Thyroid gland (tissue), 4 donors: Measurements from ENCODE around the gene ZNF496. TPM values are rescaled to one million over a fixed set of nuclear protein-coding genes. Genes with fewer than 3 reads are reported as not detected.

Source experiments
- DNase-seq, 2 donors: peaks; one replicate each; pipeline ENCODE4 v3.0.0-alpha.2; 2019
- H3K27ac ChIP-seq, 3 donors: fragments of 200-600 bp; sonication (generic); 1 replicate in 2 of 3; 2 replicates in 1 of 3; pipeline ENCODE4 v1.5.1; 2016 to 2019; ENCODE audit warnings: mild to moderate bottlenecking in 1 of 3, moderate library complexity in 1 of 3
- H3K27me3 ChIP-seq: fragments of 200-600 bp; sonication (generic); one replicate; pipeline ENCODE4 v1.5.1; 2019
- H3K36me3 ChIP-seq, 2 donors: fragments of 200-600 bp; sonication (generic); one replicate each; pipeline ENCODE4 v1.5.1; 2016 to 2019
- H3K4me1 ChIP-seq, 2 donors: fragments of 200-600 bp; sonication (generic); one replicate each; pipeline ENCODE4 v1.5.1; 2017 to 2019
- H3K4me3 ChIP-seq, 3 donors: fragments of 200-600 bp; sonication (generic); replicated peaks in 1 of 3; 1 replicate in 2 of 3; 2 replicates in 1 of 3; pipeline ENCODE4 v1.5.1; 2016; ENCODE audit warnings: mild to moderate bottlenecking in 1 of 3
- H3K9me3 ChIP-seq: fragments of 200-600 bp; sonication (generic); one replicate; pipeline ENCODE4 v1.5.1; 2017
- CTCF ChIP-seq, 6 experiments: fragments of 200-600 bp in 3 of 6; fragments of 450-650 bp in 3 of 6; sonication (generic) in 3 of 6; IDR thresholded peaks; one replicate each; pipeline ENCODE4 v1.5.1; 2016 to 2019; ENCODE audit warnings: antibody characterized with exemption in 6 of 6, mild to moderate bottlenecking in 2 of 6, inconsistent platforms in 1 of 6, moderate library complexity in 1 of 6
- POLR2A ChIP-seq, 2 donors: fragments of 450-650 bp; IDR thresholded peaks; one replicate each; pipeline ENCODE4 v1.6.1; 2017; ENCODE audit warnings: antibody characterized with exemption in 2 of 2, mild to moderate bottlenecking in 2 of 2, moderate library complexity in 1 of 2
- whole genome bisulfite sequencing, 2 donors: methylation state at CpG; one replicate each; pipeline ENCODE4 v1.1.5; 2017; 5-methylcytosine and 5-hydroxymethylcytosine counted together
- intact Hi-C: fragments of 100-400 bp; cut with DNase I; formaldehyde crosslinking; loops from one replicate; pipeline ENCODE4 v1.15.1; 2023
- total RNA-seq, 4 donors: library from RNA; depleted of rRNA; stranded (reverse); fragments of >200 nt; gene quantifications; one replicate each; pipeline ENCODE4 v1.2.3, GENCODE V29; 2016

The ZNF496 gene
- total RNA-seq, 4 donors from 2014 or later, result 34.0 to 78.6 (median 51.9) TPM

DNA sequence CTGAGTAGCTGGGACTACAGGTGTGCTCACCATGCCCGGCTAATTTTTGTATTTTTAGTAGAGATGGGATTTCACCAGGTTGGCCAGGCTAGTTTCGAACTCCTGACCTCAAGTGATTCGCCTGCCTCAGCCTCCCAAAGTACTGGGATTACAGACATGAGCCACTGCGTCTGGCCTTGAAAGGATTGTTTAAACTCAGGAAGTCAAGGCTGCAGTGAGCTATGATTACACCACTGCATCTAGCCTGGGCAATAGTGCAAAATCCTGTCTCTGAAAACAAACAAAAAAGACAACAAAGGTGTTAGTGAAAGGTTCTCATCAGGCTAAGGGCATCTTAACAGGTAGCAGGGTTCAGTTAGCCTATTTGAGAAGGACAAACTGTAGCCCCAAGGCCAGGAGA is 14.2 kb upstream of the ZNF496 start:
- WGBS, 2 donors, result 93 to 99% methylated on average over 4 of the region's 4 CpGs
- Histone ChIP-seq H3K36me3 (no peaks in the 10 kb centered on the region), H3K27ac (no peak overlapping the region), H3K4me3 (no peak overlapping the region), H3K9me3 (no peaks in the 10 kb centered on the region), H3K4me1 (no peaks in the 10 kb centered on the region), H3K27me3 (no peaks in the 10 kb centered on the region)
- DNase-seq, result no peak
- TF ChIP-seq CTCF (IDR thresholded peaks at IDR 0.05), result no peak
- no peak for TF ChIP-seq POLR2A (IDR thresholded peaks at IDR 0.05)
- intact Hi-C loops, result no loop called here

DNA sequence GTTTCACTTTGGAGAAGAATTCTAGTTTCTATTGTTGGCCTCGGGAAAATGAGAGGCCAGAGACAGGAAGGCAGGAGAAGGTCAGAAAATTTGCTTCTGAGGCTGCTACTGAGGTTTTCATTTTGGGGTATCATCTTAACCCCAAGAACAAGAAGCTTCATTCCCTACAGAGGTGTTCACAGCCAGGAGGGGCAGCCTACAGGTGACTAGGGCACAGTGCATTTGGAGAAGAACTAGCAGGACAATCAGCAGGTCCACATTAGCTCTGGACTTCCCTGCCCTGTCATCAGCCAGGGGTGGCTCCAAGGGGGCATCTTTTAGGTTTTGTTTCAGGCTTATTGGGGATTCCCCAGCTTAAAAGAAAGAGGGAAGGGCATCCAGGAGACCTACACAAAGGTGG is 12.1 kb upstream of the ZNF496 start:
- intact Hi-C loops, result no loop called here
- 68 to 75% methylated on average over 1 of the region's 1 CpG for WGBS, 2 donors
- Histone ChIP-seq H3K9me3 (no peaks in the 10 kb centered on the region), H3K27me3 (no peaks in the 10 kb centered on the region), H3K4me3 (no peak overlapping the region), H3K4me1 (no peaks in the 10 kb centered on the region), H3K27ac (no peak overlapping the region), H3K36me3 (no peaks in the 10 kb centered on the region)
- no peak for TF ChIP-seq POLR2A (IDR thresholded peaks at IDR 0.05)
- no peak for DNase-seq

GRCh38 chr1:247338723-247339275 is 7.1 kb upstream of the ZNF496 start:
- H3K4me1 ChIP-seq, result peaks cover 0 to 10% of the 10 kb centered on the region in 2 donors
- no peaks in the 10 kb centered on the region for H3K27me3 ChIP-seq
- no peak overlapping the region for H3K27ac ChIP-seq
- H3K9me3 ChIP-seq, result no peaks in the 10 kb centered on the region
- TF ChIP-seq POLR2A (IDR thresholded peaks at IDR 0.05), result no peak
- TF ChIP-seq CTCF (IDR thresholded peaks at IDR 0.05), result no peak
- no peaks in the 10 kb centered on the region for H3K36me3 ChIP-seq
- H3K4me3 ChIP-seq, result no peak overlapping the region
- DNase-seq, result no peak
- 90% methylated on average over 3 of the region's 3 CpGs for WGBS, 2 donors
- intact Hi-C loops, result loop anchor here (10.0 kb wide), 1 partner anchor 134 kb away; no protein-coding TSS in a partner anchor

GRCh38 chr1:247337961-247338360 is 6.3 kb upstream of the ZNF496 start:
- H3K36me3 ChIP-seq, result no peaks in the 10 kb centered on the region
- H3K27ac ChIP-seq, result no peak overlapping the region
- no peaks in the 10 kb centered on the region for H3K9me3 ChIP-seq
- no peaks in the 10 kb centered on the region for H3K27me3 ChIP-seq
- no peak for TF ChIP-seq POLR2A (IDR thresholded peaks at IDR 0.05)
- intact Hi-C loops, result loop anchor here (10.0 kb wide), 1 partner anchor 133 kb away; no protein-coding TSS in a partner anchor
- 81 to 85% methylated on average over 11 of the region's 11 CpGs for WGBS, 2 donors
- peaks cover 0 to 16% of the 10 kb centered on the region in 2 donors for H3K4me1 ChIP-seq
- no peak for DNase-seq
- H3K4me3 ChIP-seq, result no peak overlapping the region

DNA sequence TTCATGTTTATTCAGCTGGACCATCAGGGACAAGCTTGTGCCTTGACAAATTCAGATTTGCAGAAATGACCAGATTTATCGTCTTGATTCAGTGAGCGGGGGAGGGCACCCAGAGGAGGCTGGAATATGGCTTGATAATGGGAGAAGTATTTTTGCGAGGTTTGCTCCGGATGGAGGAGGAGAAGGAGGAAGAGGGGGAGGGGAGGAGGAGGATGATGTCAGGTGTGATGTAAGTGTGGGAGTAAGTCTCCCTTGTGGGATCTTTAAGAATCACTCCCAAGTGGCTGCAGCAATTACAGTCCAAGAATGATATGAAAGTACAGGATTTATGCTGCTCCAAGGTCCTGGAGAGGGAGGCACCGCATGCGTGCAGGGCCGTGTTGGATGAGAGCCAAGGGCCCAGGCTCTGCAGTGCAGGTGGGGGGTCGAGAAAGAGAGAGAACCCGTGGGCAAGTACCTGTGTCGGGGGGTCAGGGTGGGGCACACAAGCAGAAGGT is 5.6 kb upstream of the ZNF496 start:
- 48 to 50% methylated on average over 10 of the region's 10 CpGs for WGBS, 2 donors
- intact Hi-C loops, result loop anchor here (10.0 kb wide), 1 partner anchor 132 kb away; no protein-coding TSS in a partner anchor
- TF ChIP-seq POLR2A (IDR thresholded peaks at IDR 0.05) (no peak), CTCF (IDR thresholded peaks at IDR 0.05) (no peak)

DNA sequence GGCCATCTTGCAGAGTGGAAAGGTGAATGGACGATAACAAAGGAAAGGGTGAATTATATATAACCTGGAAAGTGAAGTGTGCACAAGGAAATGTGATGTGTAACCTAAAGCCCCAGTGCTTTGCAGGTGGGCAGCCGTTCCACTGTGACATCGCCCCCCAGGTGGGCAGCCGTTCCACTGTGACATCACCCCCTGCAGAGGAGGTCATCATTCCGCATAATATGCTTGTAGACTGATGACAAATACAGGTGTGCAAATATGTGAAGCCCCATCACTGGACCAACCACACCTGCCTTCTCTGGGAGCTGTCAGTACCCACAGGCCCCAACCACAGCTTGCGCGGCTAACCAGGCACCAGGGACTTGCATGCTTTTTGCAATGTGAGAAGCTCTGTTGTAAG is 4.7 kb upstream of the ZNF496 start:
- TF ChIP-seq CTCF (IDR thresholded peaks at IDR 0.05) (no peak), POLR2A (IDR thresholded peaks at IDR 0.05) (no peak)
- Histone ChIP-seq H3K4me3 (no peak overlapping the region), H3K4me1 (peaks cover 7 to 18% of the 10 kb centered on the region in 2 donors), H3K27ac (no peak overlapping the region), H3K27me3 (no peaks in the 10 kb centered on the region), H3K9me3 (no peaks in the 10 kb centered on the region), H3K36me3 (no peaks in the 10 kb centered on the region)
- whole genome bisulfite sequencing, 2 donors, result 95% methylated on average over 7 of the region's 7 CpGs
- intact Hi-C loops, result loop anchor here (10.0 kb wide), 1 partner anchor 132 kb away; no protein-coding TSS in a partner anchor
- no peak for DNase-seq

More for the DNA sequence above, 5.6 kb upstream of the ZNF496 start:
- Histone ChIP-seq H3K27ac (no peak overlapping the region), H3K36me3 (no peaks in the 10 kb centered on the region), H3K9me3 (no peaks in the 10 kb centered on the region), H3K4me3 (no peak overlapping the region), H3K27me3 (no peaks in the 10 kb centered on the region), H3K4me1 (peaks cover 6 to 18% of the 10 kb centered on the region in 2 donors)
- DNase-seq, result no peak
